Astrocyte of the cerebellum (primary cell): Measurements from ENCODE around the gene ZNF75A.

Source experiments
- DNase-seq: peaks from one replicate; pipeline ENCODE4 v3.0.0-alpha.2; 2011; ENCODE audit warnings: low read depth
- H3K4me3 ChIP-seq: 2 replicates; pipeline ENCODE4 v1.5.1; 2011; ENCODE audit warnings: mild to moderate bottlenecking, low read depth, low read length, moderate library complexity
- in situ Hi-C: cut with HindIII; loops from 2 replicates; pipeline ENCODE4 v1.10.0; 2017; ENCODE audit warnings: low sequenced_read_pairs
- TF ChIP-seq, protein P1 (sequence below): IDR thresholded peaks from 2 replicates; pipeline ENCODE4 v1.5.1; 2012; ENCODE audit warnings: low read length, low read depth, moderate library complexity, mild to moderate bottlenecking; ENCODE audit errors: missing control alignments

The ZNF75A gene

DNA sequence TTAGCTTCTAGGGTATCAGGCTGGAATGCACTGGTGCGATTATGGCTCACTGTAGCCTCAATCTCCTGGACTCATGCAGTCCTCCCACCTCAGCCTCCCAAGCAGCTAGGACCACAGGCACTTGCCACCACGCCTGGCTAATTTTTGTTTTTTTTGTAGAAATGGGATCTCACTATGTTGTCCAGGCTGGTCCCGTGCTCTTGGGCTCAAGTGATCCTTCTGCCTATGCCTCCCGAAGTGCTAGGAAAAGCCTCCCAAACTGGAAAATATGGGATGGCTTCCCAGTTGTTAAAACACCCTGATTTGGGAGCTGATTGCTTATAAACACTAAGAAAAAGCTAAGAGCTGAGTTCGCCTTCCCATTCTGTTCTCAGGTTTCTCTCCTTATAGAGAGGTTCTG lies 28.6 kb upstream of the ZNF75A start:
- DNase-seq, result no peak
- TF ChIP-seq, protein P1, sequence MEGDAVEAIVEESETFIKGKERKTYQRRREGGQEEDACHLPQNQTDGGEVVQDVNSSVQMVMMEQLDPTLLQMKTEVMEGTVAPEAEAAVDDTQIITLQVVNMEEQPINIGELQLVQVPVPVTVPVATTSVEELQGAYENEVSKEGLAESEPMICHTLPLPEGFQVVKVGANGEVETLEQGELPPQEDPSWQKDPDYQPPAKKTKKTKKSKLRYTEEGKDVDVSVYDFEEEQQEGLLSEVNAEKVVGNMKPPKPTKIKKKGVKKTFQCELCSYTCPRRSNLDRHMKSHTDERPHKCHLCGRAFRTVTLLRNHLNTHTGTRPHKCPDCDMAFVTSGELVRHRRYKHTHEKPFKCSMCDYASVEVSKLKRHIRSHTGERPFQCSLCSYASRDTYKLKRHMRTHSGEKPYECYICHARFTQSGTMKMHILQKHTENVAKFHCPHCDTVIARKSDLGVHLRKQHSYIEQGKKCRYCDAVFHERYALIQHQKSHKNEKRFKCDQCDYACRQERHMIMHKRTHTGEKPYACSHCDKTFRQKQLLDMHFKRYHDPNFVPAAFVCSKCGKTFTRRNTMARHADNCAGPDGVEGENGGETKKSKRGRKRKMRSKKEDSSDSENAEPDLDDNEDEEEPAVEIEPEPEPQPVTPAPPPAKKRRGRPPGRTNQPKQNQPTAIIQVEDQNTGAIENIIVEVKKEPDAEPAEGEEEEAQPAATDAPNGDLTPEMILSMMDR, result no peak
- in situ Hi-C loops, result no loop called here
- no peak overlapping the region for H3K4me3 ChIP-seq

DNA sequence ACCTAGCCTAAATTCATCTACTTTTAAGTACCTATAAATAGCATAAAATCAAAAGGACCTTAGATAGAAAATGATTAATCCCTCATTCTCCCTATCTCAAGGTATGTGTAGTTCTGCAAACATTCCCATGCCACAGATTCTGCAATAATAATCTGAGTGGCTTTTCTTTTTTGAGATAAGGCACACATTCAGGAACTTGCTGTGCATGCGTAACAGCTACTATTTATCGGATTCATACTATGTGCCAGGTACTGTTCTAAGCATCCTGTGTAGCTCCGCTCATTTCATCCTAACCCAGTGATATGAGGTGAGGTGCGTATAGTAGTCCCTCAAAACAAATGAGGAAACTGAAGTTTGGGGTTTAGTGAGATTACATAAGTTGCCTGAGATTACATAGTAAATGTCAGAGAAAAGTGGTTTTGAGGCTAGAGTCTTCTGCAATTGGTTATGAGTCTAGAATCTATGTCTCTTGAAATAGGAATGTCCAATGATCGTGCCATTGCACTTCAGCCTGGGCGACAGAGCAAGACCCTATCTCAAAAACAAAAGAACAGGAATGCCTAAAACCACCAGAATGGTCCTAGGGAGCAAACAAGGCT lies 24.0 kb upstream of the ZNF75A start:
- TF ChIP-seq, protein P1, result no peak
- in situ Hi-C loops, result no loop called here
- no peak overlapping the region for H3K4me3 ChIP-seq
- DNase-seq, result no peak

DNA sequence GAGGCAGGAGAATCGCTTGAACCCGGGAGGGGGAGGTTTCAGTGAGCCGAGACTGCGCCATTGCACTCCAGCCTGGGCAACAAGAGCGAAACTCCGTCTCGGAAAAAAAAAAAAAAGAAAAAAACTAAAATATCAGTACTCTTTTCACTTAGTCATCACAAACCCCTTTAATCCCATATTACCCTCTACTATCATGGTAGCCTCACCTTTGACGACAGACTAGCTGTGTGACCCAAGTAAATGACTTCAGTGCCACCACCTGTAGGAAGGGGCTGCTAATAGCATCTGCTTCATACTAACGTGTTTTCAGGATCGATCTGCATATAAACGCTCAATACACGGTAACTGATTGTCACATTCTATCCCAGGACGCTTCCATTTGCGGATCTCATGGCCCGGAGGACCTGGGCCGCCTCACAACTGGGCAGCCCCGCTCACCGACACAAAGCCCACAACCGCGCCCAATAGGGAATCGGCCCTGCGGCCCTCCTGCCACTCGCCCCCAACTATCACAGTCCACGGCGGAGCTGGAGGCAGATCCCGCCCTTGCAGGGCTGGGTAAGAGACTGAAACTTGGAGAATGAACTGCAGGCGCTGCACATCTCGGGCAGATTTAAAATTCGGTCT lies 23.1 kb upstream of the ZNF75A start:
- peak overlapping the region; percentile 95 for H3K4me3 ChIP-seq
- TF ChIP-seq, protein P1, result no peak
- in situ Hi-C loops, result no loop called here
- no peak for DNase-seq

DNA sequence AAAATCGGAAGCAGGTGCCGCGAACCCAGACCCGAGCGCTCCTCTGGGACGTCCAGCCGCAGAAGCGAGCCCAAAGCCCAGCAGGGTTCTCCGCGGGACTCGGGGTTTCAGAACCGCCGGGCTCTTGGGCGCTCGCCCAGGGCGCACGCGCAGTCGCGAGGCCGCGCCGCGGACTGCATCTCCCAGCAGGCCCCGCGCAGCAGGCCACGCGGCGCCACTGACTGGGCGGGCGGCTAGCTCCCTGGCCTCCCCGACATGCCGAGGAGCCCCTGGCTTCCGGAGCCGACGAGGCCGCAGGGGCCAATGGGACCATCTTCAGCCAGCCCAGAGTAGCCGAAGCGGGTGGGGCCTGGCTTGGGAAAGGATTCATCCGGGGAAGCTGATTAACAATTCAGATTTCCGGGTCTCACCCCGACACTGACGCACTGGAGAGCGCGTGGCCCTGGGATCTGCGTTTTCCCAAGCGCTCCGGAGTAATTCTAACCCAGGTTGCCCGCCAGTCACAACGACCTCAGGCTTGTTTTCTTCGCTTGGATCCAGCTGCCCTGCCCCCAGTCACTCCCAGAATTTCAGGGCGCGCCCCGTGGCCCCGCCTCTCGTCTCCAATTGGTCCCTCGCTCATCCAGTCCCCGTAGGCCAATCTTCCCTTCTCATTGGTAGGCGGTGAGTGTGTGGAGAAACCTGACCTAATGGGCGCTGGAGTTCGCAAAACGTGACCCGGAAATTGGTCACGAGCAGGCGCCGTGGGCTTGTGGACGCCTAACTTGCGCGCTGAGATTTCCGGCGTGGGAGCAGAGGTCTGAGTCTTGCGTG lies 22.4 kb upstream of the ZNF75A start, which contains the start of gene ZNF263:
TSS of gene ZNF263 (plus strand) at position 762 of the 813 bp plus-strand sequence. CDS start 328 bp downstream, outside the sequence.
- peak; percentile 94 for DNase-seq
- TF ChIP-seq, protein P1, result no peak
- in situ Hi-C loops, result no loop called here
- peak within 1 kb of the TSS; percentile 95 for H3K4me3 ChIP-seq

DNA sequence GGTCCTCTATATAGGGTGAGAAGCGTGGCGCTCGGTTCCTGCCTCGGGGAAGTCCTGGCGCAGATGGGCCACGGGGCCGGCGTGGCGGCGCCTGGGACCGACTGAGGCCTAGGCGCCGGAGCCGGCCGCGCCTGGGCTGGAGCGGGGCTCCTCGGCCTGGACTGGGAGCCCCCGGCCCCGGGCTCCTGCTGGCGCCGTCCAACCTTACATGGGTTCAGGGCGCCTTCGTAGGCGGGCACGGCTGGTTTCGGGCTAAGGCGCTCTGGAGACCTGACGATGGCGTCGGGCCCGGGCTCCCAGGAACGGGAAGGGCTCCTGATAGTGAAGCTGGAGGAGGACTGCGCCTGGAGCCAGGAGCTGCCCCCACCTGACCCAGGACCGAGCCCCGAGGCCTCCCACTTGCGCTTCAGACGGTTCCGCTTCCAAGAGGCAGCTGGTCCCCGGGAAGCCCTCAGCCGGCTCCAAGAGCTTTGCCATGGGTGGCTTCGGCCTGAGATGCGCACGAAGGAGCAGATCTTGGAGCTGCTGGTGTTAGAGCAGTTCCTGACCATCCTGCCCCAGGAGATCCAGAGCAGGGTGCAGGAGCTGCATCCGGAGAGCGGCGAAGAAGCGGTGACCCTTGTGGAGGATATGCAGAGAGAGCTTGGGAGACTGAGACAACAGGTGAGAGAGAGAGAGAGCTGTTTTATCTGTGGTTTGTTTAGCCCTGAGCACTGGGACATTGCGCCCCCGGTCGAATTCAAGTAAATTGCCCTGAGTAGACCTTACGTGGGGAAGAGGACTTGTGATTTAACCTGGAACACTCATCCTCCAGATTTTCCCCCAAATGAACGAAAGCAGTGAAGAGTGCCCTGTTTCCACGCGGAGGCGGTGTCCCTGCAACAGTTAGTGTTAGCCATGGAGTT lies 21.5 kb upstream of the ZNF75A start:
- no peak for DNase-seq
- peak overlapping the region; percentile 95 for H3K4me3 ChIP-seq
- TF ChIP-seq, protein P1, result no peak
- in situ Hi-C loops, result no loop called here

DNA sequence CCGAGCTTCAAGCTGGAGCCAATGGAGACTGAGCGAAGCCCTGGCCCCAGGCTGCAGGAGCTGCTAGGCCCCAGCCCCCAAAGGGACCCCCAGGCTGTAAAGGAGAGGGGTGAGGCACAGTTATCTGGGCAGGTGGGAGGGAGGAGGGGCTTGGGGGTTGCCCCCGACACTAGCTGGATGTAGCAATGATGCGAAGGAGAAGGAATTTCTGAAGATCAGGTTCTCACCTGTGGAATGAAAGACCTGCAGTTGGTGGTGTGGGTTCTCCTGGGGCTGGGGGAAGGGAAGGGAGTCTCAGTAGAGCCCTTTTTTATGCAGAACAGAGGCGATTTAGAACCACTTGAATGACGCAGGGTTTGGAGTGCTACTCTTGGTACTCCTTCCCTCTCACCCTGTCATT lies 20.2 kb upstream of the ZNF75A start:
- peak overlapping the region; percentile 95 for H3K4me3 ChIP-seq
- TF ChIP-seq, protein P1, result no peak
- in situ Hi-C loops, result no loop called here
- no peak for DNase-seq
